GM23338 (cell line): Measurements from ENCODE around the gene KCNMA1. TPM values are rescaled to one million over a fixed set of nuclear protein-coding genes. Genes with fewer than 3 reads are reported as not detected.

ENCODE experiments used
- ATAC-seq: fragments of 200-7000 bp; cut with Tn5 transposase; 3 replicates; pipeline ENCODE4 v1.9.1; 2020
- DNase-seq: peaks from one replicate; pipeline ENCODE4 v3.0.0-alpha.2; 2015; ENCODE audit warnings: low spot score
- H2AFZ ChIP-seq: fragments of 200-600 bp; sonication (generic); 2 replicates; pipeline ENCODE4 v1.8.0; 2016; ENCODE audit warnings: antibody characterized with exemption, mild to moderate bottlenecking, moderate library complexity
- H3F3A ChIP-seq: fragments of 200-600 bp; sonication (generic); replicated peaks from 2 replicates; pipeline ENCODE4 v1.8.0; 2017; ENCODE audit warnings: antibody characterized with exemption, mixed run types, low read depth
- H3K27ac ChIP-seq: fragments of 200-600 bp; sonication (generic); 2 replicates; pipeline ENCODE4 v1.6.1; 2016; ENCODE audit warnings: low read depth
- H3K27me3 ChIP-seq: fragments of 200-600 bp; sonication (generic); 2 replicates; pipeline ENCODE4 v1.8.0; 2016; ENCODE audit warnings: mild to moderate bottlenecking, mixed run types, moderate library complexity; ENCODE audit not compliant: insufficient read depth
- H3K36me3 ChIP-seq: fragments of 200-600 bp; sonication (generic); 2 replicates; pipeline ENCODE4 v1.8.0; 2016; ENCODE audit warnings: mild to moderate bottlenecking; ENCODE audit not compliant: insufficient read depth
- H3K4me1 ChIP-seq: fragments of 200-600 bp; sonication (generic); 2 replicates; pipeline ENCODE4 v1.8.0; 2016; ENCODE audit warnings: mild to moderate bottlenecking, moderate library complexity; ENCODE audit not compliant: insufficient read depth
- H3K4me2 ChIP-seq: fragments of 200-600 bp; sonication (generic); 2 replicates; pipeline ENCODE4 v1.7.1; 2017; ENCODE audit warnings: mixed run types
- H3K4me3 ChIP-seq: fragments of 200-600 bp; sonication (generic); 2 replicates; pipeline ENCODE4 v1.6.1; 2016; ENCODE audit warnings: mixed run types
- H3K79me2 ChIP-seq: fragments of 200-600 bp; sonication (generic); replicated peaks from 2 replicates; pipeline ENCODE4 v1.8.0; 2017; ENCODE audit warnings: mild to moderate bottlenecking; ENCODE audit not compliant: insufficient read depth
- H3K9me2 ChIP-seq: fragments of 200-600 bp; sonication (generic); 2 replicates; pipeline ENCODE4 v1.8.0; 2017; ENCODE audit not compliant: insufficient read depth
- H4K20me1 ChIP-seq: fragments of 200-600 bp; sonication (generic); replicated peaks from 2 replicates; pipeline ENCODE4 v1.8.0; 2017; ENCODE audit warnings: mild to moderate bottlenecking; ENCODE audit not compliant: insufficient read depth
- H3K27ac Mint-ChIP-seq: 2 replicates; pipeline ENCODE4 v1.8.0; 2020; ENCODE audit warnings: inconsistent platforms, mild to moderate bottlenecking, moderate library complexity, mixed read lengths
- H3K27me3 Mint-ChIP-seq: 3 replicates; pipeline ENCODE4 v1.8.0; 2022; ENCODE audit warnings: low read depth, mild to moderate bottlenecking, moderate library complexity, mixed read lengths, inconsistent platforms; ENCODE audit not compliant: insufficient read depth, poor library complexity
- H3K36me3 Mint-ChIP-seq: 3 replicates; pipeline ENCODE4 v1.8.0; 2021; ENCODE audit warnings: low read depth, mild to moderate bottlenecking, inconsistent platforms, moderate library complexity, mixed read lengths
- H3K4me1 Mint-ChIP-seq: 3 replicates; pipeline ENCODE4 v1.8.0; 2020; ENCODE audit warnings: mild to moderate bottlenecking, inconsistent platforms, mixed read lengths
- H3K4me3 Mint-ChIP-seq: 3 replicates; pipeline ENCODE4 v1.8.0; 2021; ENCODE audit warnings: moderate library complexity, mild to moderate bottlenecking, inconsistent platforms, mixed read lengths
- H3K9me3 Mint-ChIP-seq: 3 replicates; pipeline ENCODE4 v1.8.0; 2020; ENCODE audit warnings: moderate library complexity, mild to moderate bottlenecking, inconsistent platforms, mixed read lengths
- CREB1 ChIP-seq: fragments of 250-450 bp; sonication (Bioruptor Pico); IDR thresholded peaks from 2 replicates; pipeline ENCODE4 v1.5.0; 2020; ENCODE audit warnings: low read depth, mild to moderate bottlenecking, moderate library complexity
- EZH2 ChIP-seq: fragments of 200-600 bp; sonication (generic); IDR thresholded peaks from one replicate; pipeline ENCODE4 v1.8.0; 2017; ENCODE audit warnings: antibody characterized with exemption, mild to moderate bottlenecking, low read depth; ENCODE audit not compliant: unreplicated experiment
- EZH2phosphoT487 ChIP-seq: fragments of 200-600 bp; sonication (generic); IDR thresholded peaks from one replicate; pipeline ENCODE4 v1.8.1; 2018; ENCODE audit warnings: antibody characterized with exemption; ENCODE audit not compliant: unreplicated experiment
- JUNB ChIP-seq: IDR thresholded peaks from one replicate; pipeline ENCODE4 v1.6.1; 2016; ENCODE audit warnings: antibody characterized with exemption; ENCODE audit not compliant: unreplicated experiment
- NANOG ChIP-seq: IDR thresholded peaks from 2 replicates; pipeline ENCODE4 v1.6.1; 2016; ENCODE audit warnings: antibody characterized with exemption, borderline replicate concordance
- POLR2AphosphoS5 ChIP-seq: IDR thresholded peaks from 2 replicates; pipeline ENCODE4 v1.6.1; 2016; ENCODE audit warnings: antibody characterized with exemption, low read depth
- STAT1 ChIP-seq: IDR thresholded peaks from one replicate; pipeline ENCODE4 v1.6.1; 2016; ENCODE audit warnings: antibody characterized with exemption; ENCODE audit not compliant: unreplicated experiment
- ZNF331 ChIP-seq: fragments of 250-450 bp; sonication (Bioruptor Pico); IDR thresholded peaks from 2 replicates; pipeline ENCODE4 v1.5.0; 2020; ENCODE audit warnings: low read depth, mild to moderate bottlenecking, moderate library complexity
- polyA plus RNA-seq: library from polyadenylated mRNA; unstranded; fragments of >200 nt; fragmentation: Nextera tagmentation; extraction: Ambion mirVana; gene quantifications from 2 replicates; pipeline ENCODE4 v1.2.1, GENCODE V29; 2016
- total RNA-seq: library from RNA; depleted of rRNA; stranded (reverse); fragments of >200 nt; shearing (Covaris generic); gene quantifications from 2 replicates; pipeline ENCODE4 v1.2.3, GENCODE V29; 2014
- TF ChIP-seq, protein P1 (sequence below): IDR thresholded peaks from 2 replicates; pipeline ENCODE4 v1.6.1; 2016; ENCODE audit warnings: antibody characterized with exemption
- TF ChIP-seq, protein P2 (sequence below), 2 experiments: fragments of 200-600 bp in 1 of 2; sonication (generic) in 1 of 2; conservative IDR thresholded peaks; 2 replicates each; pipeline versions ENCODE4 v1.5.1 to v1.6.1; 2016 to 2017; ENCODE audit warnings: antibody characterized with exemption in 2 of 2, low read depth in 2 of 2, mild to moderate bottlenecking in 2 of 2, moderate library complexity in 1 of 2
- TF ChIP-seq, protein P3 (sequence below): IDR thresholded peaks from one replicate; pipeline ENCODE4 v1.6.1; 2018; ENCODE audit warnings: antibody characterized with exemption; ENCODE audit not compliant: unreplicated experiment

Gene KCNMA1
- total and polyA plus RNA-seq, 2 experiments from 2014 or later = 8.2 to 9.0 TPM

DNA sequence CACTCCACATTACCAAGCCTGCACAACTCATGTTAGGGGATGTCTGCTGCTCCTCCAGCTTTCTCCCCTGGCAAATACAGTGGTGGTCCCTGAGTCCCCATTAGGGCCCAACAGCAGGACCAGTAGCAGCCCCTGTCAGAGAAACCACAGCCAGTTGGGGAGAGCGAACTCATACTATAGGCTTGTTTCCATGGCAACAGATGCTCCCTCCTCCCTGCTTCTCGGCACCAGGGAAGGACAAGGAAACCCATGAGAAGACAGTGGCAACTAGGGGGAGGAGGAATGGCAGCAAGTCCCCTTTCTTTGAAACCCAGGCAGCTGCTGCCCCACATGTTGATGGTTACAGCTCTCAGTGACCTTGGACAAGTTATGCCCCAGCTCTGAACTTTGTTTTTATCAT is 326.4 kb downstream of the KCNMA1 start (continued):
- TF ChIP-seq, protein P1, sequence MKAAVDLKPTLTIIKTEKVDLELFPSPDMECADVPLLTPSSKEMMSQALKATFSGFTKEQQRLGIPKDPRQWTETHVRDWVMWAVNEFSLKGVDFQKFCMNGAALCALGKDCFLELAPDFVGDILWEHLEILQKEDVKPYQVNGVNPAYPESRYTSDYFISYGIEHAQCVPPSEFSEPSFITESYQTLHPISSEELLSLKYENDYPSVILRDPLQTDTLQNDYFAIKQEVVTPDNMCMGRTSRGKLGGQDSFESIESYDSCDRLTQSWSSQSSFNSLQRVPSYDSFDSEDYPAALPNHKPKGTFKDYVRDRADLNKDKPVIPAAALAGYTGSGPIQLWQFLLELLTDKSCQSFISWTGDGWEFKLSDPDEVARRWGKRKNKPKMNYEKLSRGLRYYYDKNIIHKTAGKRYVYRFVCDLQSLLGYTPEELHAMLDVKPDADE = no peak
- TF ChIP-seq, protein P2, sequence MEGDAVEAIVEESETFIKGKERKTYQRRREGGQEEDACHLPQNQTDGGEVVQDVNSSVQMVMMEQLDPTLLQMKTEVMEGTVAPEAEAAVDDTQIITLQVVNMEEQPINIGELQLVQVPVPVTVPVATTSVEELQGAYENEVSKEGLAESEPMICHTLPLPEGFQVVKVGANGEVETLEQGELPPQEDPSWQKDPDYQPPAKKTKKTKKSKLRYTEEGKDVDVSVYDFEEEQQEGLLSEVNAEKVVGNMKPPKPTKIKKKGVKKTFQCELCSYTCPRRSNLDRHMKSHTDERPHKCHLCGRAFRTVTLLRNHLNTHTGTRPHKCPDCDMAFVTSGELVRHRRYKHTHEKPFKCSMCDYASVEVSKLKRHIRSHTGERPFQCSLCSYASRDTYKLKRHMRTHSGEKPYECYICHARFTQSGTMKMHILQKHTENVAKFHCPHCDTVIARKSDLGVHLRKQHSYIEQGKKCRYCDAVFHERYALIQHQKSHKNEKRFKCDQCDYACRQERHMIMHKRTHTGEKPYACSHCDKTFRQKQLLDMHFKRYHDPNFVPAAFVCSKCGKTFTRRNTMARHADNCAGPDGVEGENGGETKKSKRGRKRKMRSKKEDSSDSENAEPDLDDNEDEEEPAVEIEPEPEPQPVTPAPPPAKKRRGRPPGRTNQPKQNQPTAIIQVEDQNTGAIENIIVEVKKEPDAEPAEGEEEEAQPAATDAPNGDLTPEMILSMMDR (conservative IDR thresholded peaks at IDR 0.05; ENCODE audit: low read depth in 2 of 2) = no peak
- TF ChIP-seq NANOG (no peak), EZH2 (no peak), CREB1 (CRISPR knock-in tag) (no peak), JUNB (no peak), EZH2phosphoT487 (no peak), STAT1 (no peak), ZNF331 (CRISPR knock-in tag) (no peak), POLR2AphosphoS5 (no peak)

- DNase-seq (no peak), ATAC-seq (no peak)
- no peak overlapping the region for H3K27ac ChIP-seq
- H3K4me1 ChIP-seq = peaks cover 17% of the 10 kb centered on the region
- H3K36me3 ChIP-seq = no peaks in the 10 kb centered on the region
- H3K27ac Mint-ChIP-seq = no peak overlapping the region
- no peaks in the 10 kb centered on the region for H3K27me3 ChIP-seq
- H3K4me3 Mint-ChIP-seq = no peak overlapping the region
- H3K4me3 ChIP-seq = no peak overlapping the region
- H2AFZ ChIP-seq = no peak overlapping the region
- no peaks in the 10 kb centered on the region for H3F3A ChIP-seq
- no peaks in the 10 kb centered on the region for H3K9me3 Mint-ChIP-seq
- no peak overlapping the region for H3K4me2 ChIP-seq
- peaks cover 3% of the 10 kb centered on the region for H3K27me3 Mint-ChIP-seq
- H3K36me3 Mint-ChIP-seq = no peaks in the 10 kb centered on the region
- H3K9me2 ChIP-seq = peaks cover 9% of the 10 kb centered on the region; the same call in 1 of the 2 replicates
- TF ChIP-seq CREB1 (CRISPR knock-in tag) (no peak), NANOG (no peak)
- TF ChIP-seq, protein P1 = no peak
- TF ChIP-seq, protein P3, sequence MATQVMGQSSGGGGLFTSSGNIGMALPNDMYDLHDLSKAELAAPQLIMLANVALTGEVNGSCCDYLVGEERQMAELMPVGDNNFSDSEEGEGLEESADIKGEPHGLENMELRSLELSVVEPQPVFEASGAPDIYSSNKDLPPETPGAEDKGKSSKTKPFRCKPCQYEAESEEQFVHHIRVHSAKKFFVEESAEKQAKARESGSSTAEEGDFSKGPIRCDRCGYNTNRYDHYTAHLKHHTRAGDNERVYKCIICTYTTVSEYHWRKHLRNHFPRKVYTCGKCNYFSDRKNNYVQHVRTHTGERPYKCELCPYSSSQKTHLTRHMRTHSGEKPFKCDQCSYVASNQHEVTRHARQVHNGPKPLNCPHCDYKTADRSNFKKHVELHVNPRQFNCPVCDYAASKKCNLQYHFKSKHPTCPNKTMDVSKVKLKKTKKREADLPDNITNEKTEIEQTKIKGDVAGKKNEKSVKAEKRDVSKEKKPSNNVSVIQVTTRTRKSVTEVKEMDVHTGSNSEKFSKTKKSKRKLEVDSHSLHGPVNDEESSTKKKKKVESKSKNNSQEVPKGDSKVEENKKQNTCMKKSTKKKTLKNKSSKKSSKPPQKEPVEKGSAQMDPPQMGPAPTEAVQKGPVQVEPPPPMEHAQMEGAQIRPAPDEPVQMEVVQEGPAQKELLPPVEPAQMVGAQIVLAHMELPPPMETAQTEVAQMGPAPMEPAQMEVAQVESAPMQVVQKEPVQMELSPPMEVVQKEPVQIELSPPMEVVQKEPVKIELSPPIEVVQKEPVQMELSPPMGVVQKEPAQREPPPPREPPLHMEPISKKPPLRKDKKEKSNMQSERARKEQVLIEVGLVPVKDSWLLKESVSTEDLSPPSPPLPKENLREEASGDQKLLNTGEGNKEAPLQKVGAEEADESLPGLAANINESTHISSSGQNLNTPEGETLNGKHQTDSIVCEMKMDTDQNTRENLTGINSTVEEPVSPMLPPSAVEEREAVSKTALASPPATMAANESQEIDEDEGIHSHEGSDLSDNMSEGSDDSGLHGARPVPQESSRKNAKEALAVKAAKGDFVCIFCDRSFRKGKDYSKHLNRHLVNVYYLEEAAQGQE = no peak
- H4K20me1 ChIP-seq = no peaks in the 10 kb centered on the region
- no peaks in the 10 kb centered on the region for H3K79me2 ChIP-seq
- peaks cover 21% of the 10 kb centered on the region for H3K4me1 Mint-ChIP-seq
These were observed 327.2 kb downstream of the KCNMA1 start for GRCh38 chr10:77310288-77310840.
